ENCODE data around the gene SH3YL1.

Gene SH3YL1

GRCh38 chr2:257842-258241 is 6.0 kb downstream of the SH3YL1 start:
- no peak for DNase-seq

GRCh38 chr2:257429-257828 is 6.4 kb downstream of the SH3YL1 start:
- no peak for DNase-seq

GRCh38 chr2:256094-256493 is 7.7 kb downstream of the SH3YL1 start:
- no peak for DNase-seq

GRCh38 chr2:255195-255594 is 8.6 kb downstream of the SH3YL1 start:
- no peak for DNase-seq

GRCh38 chr2:254241-254640 is 9.6 kb downstream of the SH3YL1 start:
- no peak for DNase-seq

- no peak for DNase-seq
These were observed 10.6 kb downstream of the SH3YL1 start for GRCh38 chr2:253202-253638.

- DNase-seq = no peak
These were observed 11.7 kb downstream of the SH3YL1 start for GRCh38 chr2:252001-252602.

GRCh38 chr2:249538-250042 is 14.2 kb downstream of the SH3YL1 start:
- DNase-seq = no peak

- no peak for DNase-seq
These were observed 15.1 kb downstream of the SH3YL1 start for GRCh38 chr2:248724-249123.

- peak; percentile 30 to 66 for DNase-seq
These were observed 17.2 kb downstream of the SH3YL1 start for GRCh38 chr2:246489-247144.

GRCh38 chr2:244547-244946 is 19.3 kb downstream of the SH3YL1 start:
- no peak for DNase-seq

- DNase-seq = no peak
These were observed 25.0 kb downstream of the SH3YL1 start for GRCh38 chr2:238869-239268.

GRCh38 chr2:238431-238830 is 25.4 kb downstream of the SH3YL1 start:
- DNase-seq = no peak

GRCh38 chr2:237878-238277 is 26.0 kb downstream of the SH3YL1 start:
- DNase-seq = no peak

- no peak for DNase-seq
These were observed 26.8 kb downstream of the SH3YL1 start for GRCh38 chr2:236993-237539.

- no peak for DNase-seq
These were observed 29.4 kb downstream of the SH3YL1 start for GRCh38 chr2:234421-234820.

- DNase-seq = no peak
These were observed 30.8 kb downstream of the SH3YL1 start for GRCh38 chr2:233030-233429.

GRCh38 chr2:231521-232185 is 32.2 kb downstream of the SH3YL1 start:
- no peak for DNase-seq

- DNase-seq = no peak
These were observed 35.1 kb downstream of the SH3YL1 start for GRCh38 chr2:228518-229278.

GRCh38 chr2:228115-228514 is 35.7 kb downstream of the SH3YL1 start:
- no peak for DNase-seq

- DNase-seq = no peak
These were observed 39.7 kb downstream of the SH3YL1 start for GRCh38 chr2:223971-224760.

GRCh38 chr2:223451-223850 is 40.4 kb downstream of the SH3YL1 start:
- no peak for DNase-seq
